Thyroid gland (tissue), 4 donors: ENCODE data around the gene KIF14.

Experiments
- CTCF ChIP-seq, 6 experiments: fragments of 200-600 bp in 3 of 6; fragments of 450-650 bp in 3 of 6; sonication (generic) in 3 of 6; IDR thresholded peaks; one replicate each; pipeline ENCODE4 v1.5.1; 2016 to 2019; ENCODE audit warnings: antibody characterized with exemption in 6 of 6, mild to moderate bottlenecking in 2 of 6, inconsistent platforms in 1 of 6, moderate library complexity in 1 of 6
- POLR2A ChIP-seq, 2 donors: fragments of 450-650 bp; IDR thresholded peaks; one replicate each; pipeline ENCODE4 v1.6.1; 2017; ENCODE audit warnings: antibody characterized with exemption in 2 of 2, mild to moderate bottlenecking in 2 of 2, moderate library complexity in 1 of 2

GRCh38 chr1:200505257-200505656 is 115.3 kb downstream of the KIF14 start:
- TF ChIP-seq POLR2A (IDR thresholded peaks at IDR 0.05), result no peak
- TF ChIP-seq CTCF (IDR thresholded peaks at IDR 0.05), result no peak
